IPS DF 4.7 (cell line): ENCODE results near the gene GPRC5C.

Experiments used
- DNase-seq: peaks from one replicate; pipeline ENCODE4 v3.0.0-alpha.2; 2013; ENCODE audit warnings: low spot score; ENCODE audit errors: extremely low read depth

GPRC5C gene

GRCh38 chr17:74432766-74433391 lies 991 bp downstream of the GPRC5C start:
- no peak for DNase-seq

GRCh38 chr17:74433421-74434121 lies 1.7 kb downstream of the GPRC5C start:
- no peak for DNase-seq

GRCh38 chr17:74435775-74436359 lies 4.0 kb downstream of the GPRC5C start:
- DNase-seq = no peak

GRCh38 chr17:74437702-74438101 lies 5.8 kb downstream of the GPRC5C start:
- no peak for DNase-seq

- DNase-seq = no peak
Observed at GRCh38 chr17:74439691-74440567, 8.0 kb downstream of the GPRC5C start.

- no peak for DNase-seq
Observed at GRCh38 chr17:74441537-74441936, 9.6 kb downstream of the GPRC5C start.

GRCh38 chr17:74442291-74442669 lies 10.4 kb downstream of the GPRC5C start:
- no peak for DNase-seq

GRCh38 chr17:74442670-74443515 lies 11.0 kb downstream of the GPRC5C start:
- DNase-seq = no peak

GRCh38 chr17:74443516-74444296 lies 11.8 kb downstream of the GPRC5C start:
- DNase-seq = no peak

GRCh38 chr17:74444406-74444805 lies 12.5 kb downstream of the GPRC5C start:
- DNase-seq = no peak

GRCh38 chr17:74445158-74445557 lies 13.3 kb downstream of the GPRC5C start:
- no peak for DNase-seq

GRCh38 chr17:74446551-74447500 lies 14.9 kb downstream of the GPRC5C start:
- no peak for DNase-seq

GRCh38 chr17:74447628-74448159 lies 15.8 kb downstream of the GPRC5C start:
- DNase-seq = no peak

GRCh38 chr17:74448756-74449155 lies 16.9 kb downstream of the GPRC5C start:
- no peak for DNase-seq

GRCh38 chr17:74449306-74449705 lies 17.4 kb downstream of the GPRC5C start:
- DNase-seq = no peak

- DNase-seq = no peak
Observed at GRCh38 chr17:74449773-74450172, 17.9 kb downstream of the GPRC5C start.

- DNase-seq = no peak
Observed at GRCh38 chr17:74450231-74450630, 18.3 kb downstream of the GPRC5C start.

GRCh38 chr17:74450925-74451403 lies 19.1 kb downstream of the GPRC5C start:
- no peak for DNase-seq

- no peak for DNase-seq
Observed at GRCh38 chr17:74451557-74451956, 19.7 kb downstream of the GPRC5C start.
